IMR-90 (cell line): Measurements from ENCODE around the gene SSTR4. TPM values are rescaled to one million over a fixed set of nuclear protein-coding genes. Genes with fewer than 3 reads are reported as not detected.

Experiments
- ATAC-seq: fragments of 200-7000 bp; cut with Tn5 transposase; 2 replicates; pipeline ENCODE4 v1.9.1; 2020; ENCODE audit warnings: low read depth, mild to moderate bottlenecking, moderate library complexity
- BruUV-seq: library from RNA; stranded (reverse); fragments of 400-500 nt; replicated peaks from 2 replicates; lab custom pipeline; 2021; lab: Mats Ljungman, UMichigan
- CTCF ChIA-PET: fragments of 300-600 bp; formaldehyde crosslinking; extraction: SDS; loops from one replicate; lab custom pipeline; 2021; ENCODE audit warnings: antibody characterized with exemption; lab: Yijun Ruan, JAX
- POLR2A ChIA-PET: fragments of 300-600 bp; sonication (Branson Sonifier 250); formaldehyde crosslinking; loops from one replicate; lab custom pipeline; 2022; ENCODE audit warnings: antibody characterized with exemption; ENCODE audit not compliant: unreplicated experiment; lab: Charles Lee
- DNase-seq: peaks from one replicate; pipeline ENCODE4 v3.0.0; 2013
- H2AFZ ChIP-seq: replicated peaks from 2 replicates; pipeline ENCODE3; 2013; ENCODE audit warnings: low read length, mild to moderate bottlenecking; ENCODE audit not compliant: poor library complexity
- H2AK5ac ChIP-seq: 2 replicates; pipeline ENCODE4 v1.6.1; 2013; ENCODE audit warnings: low read depth, low read length, inconsistent platforms
- H2AK9ac ChIP-seq: replicated peaks from 2 replicates; pipeline ENCODE3; 2013; ENCODE audit warnings: mild to moderate bottlenecking, low read depth, low read length, moderate library complexity; ENCODE audit not compliant: poor library complexity
- H2BK120ac ChIP-seq: 2 replicates; pipeline ENCODE4 v1.6.1; 2013; ENCODE audit warnings: low read depth, low read length, inconsistent platforms
- H2BK15ac ChIP-seq: 3 replicates; pipeline ENCODE4 v1.6.1; 2013; ENCODE audit warnings: low read depth, low read length, inconsistent platforms
- H2BK20ac ChIP-seq: 2 replicates; pipeline ENCODE4 v1.6.1; 2013; ENCODE audit warnings: low read depth, mild to moderate bottlenecking, inconsistent platforms, low read length, moderate library complexity
- H2BK5ac ChIP-seq: 2 replicates; pipeline ENCODE4 v1.6.1; 2013; ENCODE audit warnings: mild to moderate bottlenecking, low read depth, low read length, inconsistent platforms; ENCODE audit not compliant: poor library complexity, severe bottlenecking
- H3K14ac ChIP-seq: replicated peaks from 2 replicates; pipeline ENCODE4 v1.6.1; 2013; ENCODE audit warnings: low read depth, low read length, inconsistent platforms
- H3K18ac ChIP-seq: 2 replicates; pipeline ENCODE4 v1.6.1; 2013; ENCODE audit warnings: low read depth, low read length, control low read depth
- H3K23ac ChIP-seq: 2 replicates; pipeline ENCODE4 v1.6.1; 2013; ENCODE audit warnings: low read depth, low read length, inconsistent platforms
- H3K27ac ChIP-seq: 2 replicates; pipeline ENCODE4 v1.5.1; 2013; ENCODE audit warnings: mild to moderate bottlenecking, control low read depth, low read length; ENCODE audit not compliant: insufficient read depth
- H3K27me3 ChIP-seq: 2 replicates; pipeline ENCODE4 v1.6.1; 2013; ENCODE audit warnings: low read length; ENCODE audit not compliant: control insufficient read depth, insufficient read depth
- H3K36me3 ChIP-seq: 2 replicates; pipeline ENCODE4 v1.6.1; 2013; ENCODE audit warnings: low read length, mixed read lengths; ENCODE audit not compliant: control insufficient read depth, insufficient read depth
- H3K4ac ChIP-seq: 2 replicates; pipeline ENCODE4 v1.6.1; 2013; ENCODE audit warnings: low read depth, low read length, inconsistent platforms
- H3K4me1 ChIP-seq: 2 replicates; pipeline ENCODE4 v1.6.1; 2013; ENCODE audit warnings: low read length, mixed read lengths; ENCODE audit not compliant: control insufficient read depth, insufficient read depth
- H3K4me2 ChIP-seq: 2 replicates; pipeline ENCODE4 v1.6.1; 2013; ENCODE audit warnings: low read depth, mild to moderate bottlenecking, control low read depth, low read length, moderate library complexity
- H3K4me3 ChIP-seq: 2 replicates; pipeline ENCODE4 v1.5.1; 2013; ENCODE audit warnings: low read depth, mild to moderate bottlenecking, control low read depth, low read length, moderate library complexity; ENCODE audit not compliant: insufficient read depth
- H3K56ac ChIP-seq: 2 replicates; pipeline ENCODE4 v1.6.1; 2013; ENCODE audit warnings: low read length, inconsistent platforms; ENCODE audit not compliant: insufficient read depth; ENCODE audit errors: extremely low read depth
- H3K79me1 ChIP-seq, 2 experiments: 2 replicates each; pipeline ENCODE4 v1.6.1; 2013; ENCODE audit warnings: low read length in 2 of 2, inconsistent platforms in 1 of 2, low read depth in 1 of 2
- H3K9ac ChIP-seq: 2 replicates; pipeline ENCODE4 v1.6.1; 2013; ENCODE audit warnings: low read depth, low read length, control low read depth
- H3K9me1 ChIP-seq: 2 replicates; pipeline ENCODE4 v1.6.1; 2013; ENCODE audit warnings: low read length, inconsistent platforms; ENCODE audit not compliant: insufficient read depth
- H3K9me3 ChIP-seq: 2 replicates; pipeline ENCODE4 v1.6.1; 2013; ENCODE audit warnings: low read length; ENCODE audit not compliant: control insufficient read depth, insufficient read depth
- H4K20me1 ChIP-seq: 2 replicates; pipeline ENCODE4 v1.6.1; 2013; ENCODE audit warnings: low read length, inconsistent platforms; ENCODE audit not compliant: insufficient read depth
- H4K5ac ChIP-seq: 2 replicates; pipeline ENCODE4 v1.6.1; 2013; ENCODE audit warnings: mild to moderate bottlenecking, low read depth, low read length, control low read depth
- H4K8ac ChIP-seq, 2 experiments: 2 replicates each; pipeline ENCODE4 v1.6.1; 2013; ENCODE audit warnings: low read depth in 2 of 2, low read length in 2 of 2, control low read depth in 1 of 2, inconsistent platforms in 1 of 2
- H4K91ac ChIP-seq: 2 replicates; pipeline ENCODE4 v1.6.1; 2013; ENCODE audit warnings: low read depth, low read length, inconsistent platforms; ENCODE audit not compliant: insufficient read depth
- CHD1 ChIP-seq: IDR thresholded peaks from 2 replicates; pipeline ENCODE4 v1.6.1; 2012; ENCODE audit warnings: low read depth, low read length, improper control_type of control experiment
- FOS ChIP-seq: fragments of 150-350 bp; IDR thresholded peaks from 2 replicates; pipeline ENCODE4 v1.6.1; 2016; ENCODE audit warnings: low read depth, low read length
- MAFK ChIP-seq: IDR thresholded peaks from 2 replicates; pipeline ENCODE4 v1.6.1; 2012; ENCODE audit warnings: low read depth, low read length, improper control_type of control experiment
- MXI1 ChIP-seq: IDR thresholded peaks from 2 replicates; pipeline ENCODE4 v1.6.1; 2012; ENCODE audit warnings: low read depth, mild to moderate bottlenecking, low read length, moderate library complexity, borderline replicate concordance
- POLR2A ChIP-seq: IDR thresholded peaks from 2 replicates; pipeline ENCODE4 v1.6.1; 2012; ENCODE audit warnings: mild to moderate bottlenecking, low read depth, low read length
- RAD21 ChIP-seq: IDR thresholded peaks from 2 replicates; pipeline ENCODE4 v1.6.1; 2012; ENCODE audit warnings: low read length, improper control_type of control experiment
- SMC3 ChIP-seq: fragments of 150-350 bp; IDR thresholded peaks from 2 replicates; pipeline ENCODE4 v1.6.1; 2016; ENCODE audit warnings: low read depth, mild to moderate bottlenecking, antibody characterized with exemption, low read length, moderate library complexity
- WGBS, 2 experiments: methylation state at CpG; one replicate each; pipeline versions ENCODE4 v1.1.5 to v1.1.7; 2013; ENCODE audit warnings: missing lambda C conversion rate in 2 of 2; ENCODE audit not compliant: insufficient read length in 1 of 2; ENCODE audit errors: extremely low coverage in 2 of 2; 5-methylcytosine and 5-hydroxymethylcytosine counted together
- dilution Hi-C: fragments of 300-500 bp; cut with HindIII; formaldehyde crosslinking; loops from one replicate; pipeline ENCODE4 v1.14.3; 2018; ENCODE audit warnings: low sequenced_read_pairs; ENCODE audit not compliant: unreplicated experiment
- in situ Hi-C: fragments of 300-500 bp; cut with MboI; formaldehyde crosslinking; loops from 3 replicates; pipeline ENCODE4 v1.14.3; 2019; ENCODE audit warnings: low sequenced_read_pairs, inconsistent platforms, mixed read lengths
- intact Hi-C: fragments of 100-400 bp; cut with micrococcal nuclease; formaldehyde crosslinking; loops from 2 replicates; pipeline ENCODE4 v1.10.0; 2022
- polyA plus RNA-seq, 3 experiments: library from polyadenylated mRNA; depleted of rRNA; stranded (reverse); fragments of >200 nt; gene quantifications; 2 replicates each; pipeline ENCODE4 v1.2.3, GENCODE V29; 2012; ENCODE audit warnings: low replicate concordance in 1 of 3
- total RNA-seq: library from RNA; depleted of rRNA; stranded (reverse); fragments of >200 nt; gene quantifications from 2 replicates; pipeline ENCODE4 v1.2.3, GENCODE V29; 2012
- TF ChIP-seq, protein P1 (sequence below): fragments of 150-350 bp; IDR thresholded peaks from 2 replicates; pipeline ENCODE4 v1.6.1; 2016; ENCODE audit warnings: low read depth, mild to moderate bottlenecking, low read length, moderate library complexity, borderline replicate concordance
- TF ChIP-seq, protein P2 (sequence below): conservative IDR thresholded peaks from 2 replicates; pipeline ENCODE4 v1.5.1; 2012; ENCODE audit warnings: mild to moderate bottlenecking, low read depth, low read length, improper control_type of control experiment

The SSTR4 gene
- total and polyA plus RNA-seq, 2 of the 4 experiments (the other 2 are of a cell fraction), result not detected

DNA sequence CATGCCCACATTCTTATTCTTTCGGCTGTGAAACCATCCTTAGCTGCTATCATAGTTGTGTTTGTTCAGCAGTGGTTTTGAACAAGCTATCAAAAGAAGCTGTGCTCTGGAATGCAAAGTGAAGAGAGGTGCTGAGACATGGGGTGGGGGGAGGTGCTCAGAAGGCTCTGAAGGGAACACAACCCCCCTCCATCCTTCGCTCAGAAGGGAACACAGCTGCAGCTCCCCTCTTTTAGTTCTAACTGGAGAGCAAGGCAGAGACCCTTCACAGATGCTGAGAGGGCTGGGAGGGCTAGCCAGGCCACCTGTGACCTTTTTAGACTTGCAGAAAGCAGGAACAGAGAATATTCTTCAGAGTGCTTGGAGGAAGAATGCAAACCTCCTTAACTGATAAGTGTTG, 17.6 kb upstream of the SSTR4 start:
- no peak overlapping the region for H4K8ac ChIP-seq
- no peak overlapping the region for H3K27ac ChIP-seq
- H3K56ac ChIP-seq, result no peak overlapping the region
- ATAC-seq (no peak), DNase-seq (no peak)
- no peak overlapping the region for H2BK15ac ChIP-seq
- no peaks in the 10 kb centered on the region for H3K4me1 ChIP-seq
- no peak overlapping the region for H4K91ac ChIP-seq
- H2AFZ ChIP-seq, result no peak overlapping the region
- in situ Hi-C loops, result no loop called here
- H3K4me2 ChIP-seq, result no peak overlapping the region
- H2BK20ac ChIP-seq, result no peak overlapping the region
- no peaks in the 10 kb centered on the region for H3K9me3 ChIP-seq
- dilution Hi-C loops, result no loop called here
- peaks cover 3% of the 10 kb centered on the region; the same call in 1 of the 2 replicates for H3K27me3 ChIP-seq
- H3K4me3 ChIP-seq, result no peak overlapping the region
- no peaks in the 10 kb centered on the region for H3K79me1 ChIP-seq
- POLR2A ChIA-PET, result no interaction called here
- H2AK5ac ChIP-seq, result no peak overlapping the region
- H3K9ac ChIP-seq, result no peak overlapping the region
- no peak overlapping the region for H3K14ac ChIP-seq
- no peak overlapping the region for H4K5ac ChIP-seq
- no peak overlapping the region for H2BK120ac ChIP-seq
- no peaks in the 10 kb centered on the region for H3K36me3 ChIP-seq
- H4K20me1 ChIP-seq, result no peaks in the 10 kb centered on the region
- no peak overlapping the region for H2AK9ac ChIP-seq
- H2BK5ac ChIP-seq, result no peak overlapping the region
- no peak overlapping the region for H3K18ac ChIP-seq
- H3K9me1 ChIP-seq, result no peaks in the 10 kb centered on the region
- BruUV-seq, result no TSS peak
- TF ChIP-seq FOS (no peak), SMC3 (no peak), CHD1 (no peak), POLR2A (no peak), MXI1 (no peak), RAD21 (no peak), MAFK (no peak)
- TF ChIP-seq, protein P1, sequence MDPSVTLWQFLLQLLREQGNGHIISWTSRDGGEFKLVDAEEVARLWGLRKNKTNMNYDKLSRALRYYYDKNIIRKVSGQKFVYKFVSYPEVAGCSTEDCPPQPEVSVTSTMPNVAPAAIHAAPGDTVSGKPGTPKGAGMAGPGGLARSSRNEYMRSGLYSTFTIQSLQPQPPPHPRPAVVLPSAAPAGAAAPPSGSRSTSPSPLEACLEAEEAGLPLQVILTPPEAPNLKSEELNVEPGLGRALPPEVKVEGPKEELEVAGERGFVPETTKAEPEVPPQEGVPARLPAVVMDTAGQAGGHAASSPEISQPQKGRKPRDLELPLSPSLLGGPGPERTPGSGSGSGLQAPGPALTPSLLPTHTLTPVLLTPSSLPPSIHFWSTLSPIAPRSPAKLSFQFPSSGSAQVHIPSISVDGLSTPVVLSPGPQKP, result no peak
- TF ChIP-seq, protein P2, sequence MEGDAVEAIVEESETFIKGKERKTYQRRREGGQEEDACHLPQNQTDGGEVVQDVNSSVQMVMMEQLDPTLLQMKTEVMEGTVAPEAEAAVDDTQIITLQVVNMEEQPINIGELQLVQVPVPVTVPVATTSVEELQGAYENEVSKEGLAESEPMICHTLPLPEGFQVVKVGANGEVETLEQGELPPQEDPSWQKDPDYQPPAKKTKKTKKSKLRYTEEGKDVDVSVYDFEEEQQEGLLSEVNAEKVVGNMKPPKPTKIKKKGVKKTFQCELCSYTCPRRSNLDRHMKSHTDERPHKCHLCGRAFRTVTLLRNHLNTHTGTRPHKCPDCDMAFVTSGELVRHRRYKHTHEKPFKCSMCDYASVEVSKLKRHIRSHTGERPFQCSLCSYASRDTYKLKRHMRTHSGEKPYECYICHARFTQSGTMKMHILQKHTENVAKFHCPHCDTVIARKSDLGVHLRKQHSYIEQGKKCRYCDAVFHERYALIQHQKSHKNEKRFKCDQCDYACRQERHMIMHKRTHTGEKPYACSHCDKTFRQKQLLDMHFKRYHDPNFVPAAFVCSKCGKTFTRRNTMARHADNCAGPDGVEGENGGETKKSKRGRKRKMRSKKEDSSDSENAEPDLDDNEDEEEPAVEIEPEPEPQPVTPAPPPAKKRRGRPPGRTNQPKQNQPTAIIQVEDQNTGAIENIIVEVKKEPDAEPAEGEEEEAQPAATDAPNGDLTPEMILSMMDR, result no peak
- H3K4ac ChIP-seq, result no peak overlapping the region
- intact Hi-C loops, result no loop called here
- no CpG with 5 or more reads among the region's 2 CpGs for WGBS, 2 experiments
- CTCF ChIA-PET, result no interaction called here
- no peak overlapping the region for H3K23ac ChIP-seq
